Suppressor macrophage treated with lipopolysaccharide for 4 hours (primary cell): ENCODE data around the gene DERA.
"Not testable (repeated sequence)": the region's sequence is repeated elsewhere in the genome, so short reads cannot be mapped to it uniquely, and the experiment has no call there.

ENCODE experiments used
- DNase-seq: peaks from one replicate; pipeline ENCODE4 v3.0.0-alpha.2; 2020

DERA gene

GRCh38 chr12:15971211-15971610 lies 60.1 kb downstream of the DERA start:
- no peak for DNase-seq

DNA sequence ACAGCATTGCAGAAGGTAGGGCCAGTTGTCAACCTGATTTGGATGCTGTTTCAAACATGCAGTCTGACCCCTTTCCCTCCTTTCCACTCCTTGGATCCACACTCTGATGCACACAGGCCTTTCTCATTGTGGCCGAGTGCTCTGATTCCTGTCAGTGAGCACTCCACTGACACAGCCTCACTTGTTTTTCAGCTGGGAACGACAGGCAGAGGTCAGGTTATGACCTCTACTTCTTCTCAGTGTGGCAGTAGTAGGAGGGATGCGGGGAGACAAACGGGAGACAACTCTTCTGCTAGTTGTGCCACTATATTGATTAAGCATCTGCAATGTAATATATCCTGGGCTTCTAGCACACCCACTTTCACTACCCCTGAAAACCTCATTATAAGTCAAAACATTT lies 61.8 kb downstream of the DERA start:
- DNase-seq, result no peak

- no peak for DNase-seq
Observed at GRCh38 chr12:15977999-15978951, 67.1 kb downstream of the DERA start.

GRCh38 chr12:15979096-15980092 lies 68.3 kb downstream of the DERA start:
- peak; percentile 3 for DNase-seq

DNA sequence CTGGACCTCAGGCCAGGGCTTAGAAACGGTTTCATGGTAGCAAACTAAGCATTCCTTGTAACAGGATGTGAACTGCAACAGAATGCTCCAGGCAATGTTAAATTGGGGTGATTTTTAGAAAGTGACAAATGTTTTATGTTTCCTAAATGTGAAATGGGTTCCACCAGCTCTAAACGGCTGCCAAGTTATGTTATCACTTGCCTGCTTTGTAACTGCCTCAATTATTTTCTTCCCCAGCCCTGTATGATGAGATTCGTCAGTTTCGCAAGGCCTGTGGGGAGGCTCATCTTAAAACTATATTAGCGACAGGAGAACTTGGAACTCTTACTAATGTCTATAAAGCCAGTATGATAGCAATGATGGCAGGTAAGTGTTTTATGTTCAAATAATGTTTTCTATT lies 70.9 kb downstream of the DERA start:
- no peak for DNase-seq

DNA sequence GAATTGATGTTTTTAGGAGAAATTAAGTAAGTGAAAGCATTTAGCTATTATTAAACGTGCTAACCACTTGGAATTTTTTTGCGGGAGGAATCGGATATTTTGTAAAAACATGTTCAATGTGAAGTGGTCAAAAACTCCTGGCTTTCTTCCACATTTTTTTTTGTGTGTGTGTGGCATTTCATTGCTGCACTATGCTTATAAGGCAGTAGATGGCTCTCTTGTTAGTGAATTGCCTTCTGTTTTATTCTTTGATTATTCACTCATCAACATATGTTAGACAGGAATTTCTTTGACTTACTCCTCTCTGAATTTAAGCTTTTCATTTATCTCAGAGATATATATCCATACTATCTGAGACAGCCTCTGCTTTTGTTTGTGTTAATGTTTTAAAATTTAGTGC lies 71.3 kb downstream of the DERA start:
- no peak for DNase-seq

DNA sequence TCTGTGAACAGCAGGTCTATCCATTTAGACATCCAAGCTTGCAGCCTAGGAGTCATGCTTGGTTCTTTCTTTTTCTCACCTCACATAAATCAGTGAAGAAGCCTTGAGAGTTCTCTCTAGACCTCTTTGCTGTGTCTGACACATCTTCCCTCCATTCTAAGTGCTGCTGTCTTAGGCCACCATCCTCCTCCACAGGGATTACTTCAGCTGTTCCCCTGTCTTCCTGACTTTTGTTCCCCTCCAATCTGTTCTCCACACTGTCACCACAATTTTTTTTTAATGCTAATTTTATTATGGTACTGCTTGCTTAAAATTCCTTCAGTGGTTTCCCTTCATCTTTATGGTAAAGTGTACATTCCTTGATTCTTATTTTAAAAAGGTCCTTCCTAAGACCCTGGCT lies 71.8 kb downstream of the DERA start:
- no peak for DNase-seq

GRCh38 chr12:15984097-15984800 lies 73.1 kb downstream of the DERA start:
- DNase-seq, result no peak

- DNase-seq, result no peak
Observed at GRCh38 chr12:15984963-15985362, 73.8 kb downstream of the DERA start.

GRCh38 chr12:15987696-15988095 lies 76.6 kb downstream of the DERA start:
- DNase-seq, result no peak

- no peak for DNase-seq
Observed at GRCh38 chr12:15988983-15989755, 78.0 kb downstream of the DERA start.

DNA sequence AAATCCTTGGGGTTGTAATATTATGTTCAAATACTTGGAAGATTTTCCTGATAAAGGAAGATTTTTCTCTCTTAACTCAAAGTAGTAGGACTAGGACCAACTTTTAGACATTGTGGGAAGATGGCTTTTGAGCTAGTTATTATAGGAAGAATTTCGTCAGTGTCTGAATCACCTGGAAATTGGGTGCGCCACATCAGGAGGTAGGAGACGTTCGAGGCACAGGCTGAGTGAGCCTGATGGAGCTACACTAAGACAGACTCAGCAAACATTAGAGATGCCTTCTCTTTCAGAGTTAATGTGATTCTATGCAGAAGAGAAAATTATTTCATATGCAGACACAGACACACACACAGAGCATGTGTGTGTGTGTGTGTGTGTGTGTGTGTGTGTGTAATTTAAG lies 84.7 kb downstream of the DERA start:
- DNase-seq, result no peak

DNA sequence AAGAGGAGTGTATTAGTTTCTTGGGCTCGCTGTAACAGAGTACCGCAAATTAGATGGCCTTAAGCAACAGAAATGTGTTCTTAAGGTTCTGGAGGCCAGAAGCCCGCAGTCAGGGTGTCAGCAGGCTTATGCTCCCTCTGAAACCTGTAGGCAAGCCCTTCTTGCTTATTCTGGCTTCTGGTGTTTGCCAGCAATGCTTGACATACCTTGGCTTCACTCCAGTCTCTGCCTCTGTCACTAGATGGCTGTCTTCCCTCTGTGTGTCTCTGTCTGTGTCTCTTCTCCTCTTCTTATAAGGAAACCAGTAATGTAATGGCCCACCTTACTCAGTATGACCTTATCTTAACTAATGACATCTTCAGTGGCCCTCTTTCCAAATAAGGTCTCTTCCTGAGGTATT lies 85.1 kb downstream of the DERA start:
- no peak for DNase-seq

- no peak for DNase-seq
Observed at GRCh38 chr12:15996948-15997347, 85.8 kb downstream of the DERA start.

DNA sequence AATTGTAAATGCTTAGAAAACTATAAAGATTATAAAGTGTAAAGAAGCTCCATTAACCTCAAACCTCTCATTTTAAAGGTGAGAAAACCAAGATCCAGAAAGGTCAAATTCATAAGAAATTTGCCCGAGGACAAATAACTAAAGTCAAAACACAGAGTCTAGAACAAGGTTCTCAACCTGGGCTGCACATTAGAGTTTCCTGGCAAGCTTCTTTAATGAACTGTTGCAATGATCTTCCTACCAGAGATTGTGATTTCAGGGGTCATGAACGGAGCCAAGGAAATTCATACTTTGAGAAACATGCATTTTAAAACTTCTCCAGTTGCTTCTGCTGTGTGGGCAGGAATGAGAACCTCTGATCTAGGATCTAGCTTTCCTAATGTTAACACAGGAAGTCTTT lies 86.8 kb downstream of the DERA start:
- DNase-seq, result no peak

- no peak for DNase-seq
Observed at GRCh38 chr12:16002880-16003279, 91.7 kb downstream of the DERA start.

- no peak for DNase-seq
Observed at GRCh38 chr12:16003460-16003859, 92.3 kb downstream of the DERA start.

DNA sequence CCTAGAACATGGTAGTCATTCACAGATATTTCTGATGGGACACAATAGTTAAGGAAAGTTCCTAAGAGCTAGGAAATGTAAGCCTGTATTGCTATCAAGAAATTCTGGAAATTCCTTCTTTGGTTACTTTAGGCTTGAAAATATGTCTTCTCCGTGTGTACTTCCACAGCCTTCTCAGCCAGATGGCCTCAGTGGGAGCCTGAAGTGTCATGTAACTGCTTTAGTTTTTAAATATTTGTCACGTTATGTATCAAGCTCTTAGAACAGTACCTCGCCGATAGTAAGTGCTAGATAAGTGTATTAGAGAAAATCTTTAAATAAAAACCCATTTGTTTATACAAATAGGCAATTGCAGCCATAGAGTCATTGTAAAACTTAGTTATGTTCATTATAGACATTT lies 95.6 kb downstream of the DERA start:
- DNase-seq, result no peak

DNA sequence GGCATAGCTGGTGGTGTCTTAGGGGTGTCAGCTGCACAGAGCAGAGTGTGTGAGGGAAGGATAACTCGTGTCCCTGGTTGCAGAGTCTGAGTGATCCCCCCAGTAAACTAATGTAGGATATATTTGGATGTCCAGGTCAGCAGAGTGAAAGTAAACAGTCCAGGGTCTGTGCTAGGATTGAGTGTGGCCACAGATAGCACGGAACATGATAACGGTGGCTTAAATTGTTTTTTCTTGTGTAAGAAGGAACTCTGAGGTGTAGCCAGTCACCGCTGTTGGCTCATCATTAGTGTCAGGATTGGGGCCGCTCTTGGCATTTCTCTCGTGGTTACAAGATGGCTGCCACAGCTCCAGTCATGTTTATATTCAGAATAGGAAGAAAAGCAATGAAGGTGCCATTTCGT lies 97.3 kb downstream of the DERA start:
- DNase-seq, result no peak

DNA sequence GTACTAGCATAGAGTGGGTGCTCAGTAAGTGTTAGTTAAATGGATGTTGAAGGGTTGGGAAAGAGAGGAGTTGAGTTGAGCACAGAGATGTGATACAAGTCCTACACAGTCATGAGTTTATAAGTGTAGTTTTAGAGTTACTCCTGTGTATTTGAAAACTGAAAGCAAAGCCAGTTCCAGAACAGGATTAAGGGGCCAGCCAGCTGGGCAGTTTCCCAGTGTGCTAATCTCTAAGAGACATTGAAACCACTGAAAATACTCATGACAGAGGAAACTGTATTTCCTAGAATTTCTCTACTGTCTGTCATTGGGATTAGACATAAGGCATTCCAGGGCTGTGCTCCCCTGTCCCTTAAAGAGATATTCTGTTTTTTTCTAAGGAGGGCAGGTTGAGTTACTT lies 101.0 kb downstream of the DERA start:
- peak; percentile 16 for DNase-seq

DNA sequence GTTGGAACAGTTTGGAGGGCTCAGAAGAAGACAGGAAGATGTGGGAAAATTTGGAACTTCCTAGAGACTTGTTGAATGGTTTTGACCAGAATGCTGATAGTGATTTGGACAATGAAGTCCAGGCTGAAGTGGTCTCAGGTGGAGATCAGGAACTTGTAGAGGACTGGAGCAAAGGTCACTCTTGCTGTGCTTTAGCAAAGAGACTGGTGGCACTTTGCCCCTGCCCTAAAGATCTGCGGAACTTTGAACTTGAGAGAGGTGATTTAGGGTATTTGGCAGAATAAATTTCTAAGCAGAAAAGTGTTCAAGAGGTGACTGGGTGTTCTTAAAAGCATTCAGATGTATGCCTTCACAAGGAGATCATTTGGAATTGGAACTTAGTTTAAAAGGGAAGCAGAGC lies 102.6 kb downstream of the DERA start:
- not testable (repeated sequence) for DNase-seq

DNA sequence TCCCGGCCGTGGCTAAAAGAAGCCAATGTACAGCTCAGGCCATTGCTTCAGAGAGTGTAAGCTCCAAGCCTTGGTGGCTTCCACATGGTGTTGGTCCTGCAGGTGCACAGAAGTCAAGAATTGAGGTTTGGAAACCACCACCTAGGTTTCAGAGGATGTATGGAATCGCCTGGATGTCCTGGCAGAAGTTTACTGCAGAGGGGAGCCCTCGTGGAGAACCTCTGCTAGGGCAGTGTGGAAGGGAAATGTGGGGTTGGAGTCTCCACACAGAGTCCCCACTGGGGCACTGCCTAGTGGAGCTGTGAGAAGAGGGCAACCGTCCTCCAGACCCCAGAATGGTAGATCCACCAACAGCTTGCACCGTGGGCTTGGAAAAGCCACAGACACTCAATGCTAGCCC lies 103.3 kb downstream of the DERA start:
- not testable (repeated sequence) for DNase-seq
